NCI-H82 treated with DMSO at 0.1 percent for 48 hours (cell line): ENCODE results near the gene FGF1.

Experiments
- DNase-seq: peaks from one replicate; lab custom pipeline; 2025; ENCODE audit not compliant: unreplicated experiment; lab: John Stamatoyannopoulos, UW

Gene FGF1

DNA sequence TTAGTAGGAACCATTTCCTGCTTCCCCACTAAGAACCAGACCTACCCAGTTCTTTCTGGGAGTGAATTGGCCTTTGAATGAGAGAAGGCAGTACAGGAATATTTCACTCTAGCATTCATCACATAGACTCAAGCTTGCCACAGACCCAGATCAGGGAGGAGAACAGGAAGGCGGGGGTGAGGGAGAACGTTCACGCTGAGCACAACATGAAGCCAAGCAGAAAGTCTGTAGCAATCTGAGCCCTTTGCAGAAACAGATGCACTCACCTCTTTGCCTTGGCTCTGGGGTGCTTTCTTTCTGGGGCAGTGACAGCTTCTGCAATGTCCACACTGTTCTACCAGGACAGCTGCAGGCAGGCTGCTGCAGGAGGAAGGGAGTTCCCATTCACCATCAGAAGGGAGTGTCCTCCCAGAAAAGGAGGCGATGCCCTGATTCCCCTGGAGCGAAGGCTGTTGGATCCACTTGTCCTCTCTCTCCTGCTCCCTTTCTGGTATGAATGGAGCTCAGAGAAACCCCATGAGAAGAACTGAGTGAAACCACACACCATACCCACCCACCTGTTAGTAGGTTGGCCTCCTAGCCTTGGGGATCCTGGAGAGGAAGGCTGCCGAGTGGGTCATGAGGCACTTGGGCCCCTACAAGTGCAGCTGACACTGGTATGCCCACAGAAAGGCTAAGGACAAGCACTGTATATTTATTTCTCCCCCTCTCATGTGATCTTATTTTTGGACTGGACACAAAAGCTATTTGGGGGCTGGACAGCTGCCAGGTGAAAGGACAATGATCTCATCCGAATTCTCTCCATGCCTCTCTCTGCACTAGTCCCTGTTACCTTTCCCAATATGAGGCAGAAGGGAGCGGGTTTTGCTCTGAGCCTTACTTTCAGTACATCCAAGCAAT lies 11.7 kb upstream of the FGF1 start:
- no peak for DNase-seq

DNA sequence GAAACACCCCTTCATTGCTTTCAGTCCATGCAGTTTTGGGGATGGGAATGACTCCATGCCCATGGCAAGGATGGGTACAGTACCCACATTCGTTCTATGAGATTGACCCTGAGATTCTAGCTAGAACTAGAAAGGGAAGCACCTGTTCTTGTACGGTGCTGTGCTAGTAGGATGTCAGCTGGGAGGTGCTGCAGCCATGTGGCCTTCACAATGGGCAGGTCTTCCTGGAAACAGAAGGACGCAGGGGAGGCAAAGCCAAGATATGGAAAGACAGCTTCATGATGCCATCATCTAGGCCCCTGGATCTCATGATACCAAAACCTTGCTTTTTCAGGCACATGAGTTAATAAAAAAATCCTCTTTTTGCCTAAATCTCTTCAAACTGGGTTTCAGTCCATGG lies 10.5 kb upstream of the FGF1 start:
- DNase-seq, result no peak

- DNase-seq, result no peak
Measured at GRCh38 chr5:142694092-142694856, 8.4 kb upstream of the FGF1 start.

DNA sequence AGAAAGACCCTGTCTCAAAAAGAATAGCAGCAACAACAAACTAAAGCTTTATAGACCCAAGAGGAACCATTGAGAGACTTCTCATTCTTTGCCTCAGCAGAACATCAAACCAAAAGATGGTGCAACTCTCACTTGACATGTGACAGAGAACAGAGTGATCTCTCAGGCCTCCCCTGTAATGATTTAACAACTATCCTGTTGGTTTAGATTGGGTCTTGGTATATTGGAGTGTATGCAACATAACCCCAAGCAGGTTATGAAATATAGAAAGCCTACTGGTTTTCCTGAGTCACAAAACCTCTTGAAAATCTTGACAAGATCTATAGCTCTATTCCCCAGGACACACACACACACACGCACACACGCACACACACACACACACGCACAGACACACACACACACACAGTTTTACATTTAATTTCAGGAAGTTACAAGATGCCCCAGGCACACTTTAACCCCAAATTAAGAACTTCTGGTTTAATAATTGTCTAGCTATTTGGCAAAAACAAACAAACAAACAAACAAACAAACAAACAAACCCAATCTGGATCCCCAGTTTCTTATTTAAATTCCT lies 6.5 kb upstream of the FGF1 start:
- DNase-seq, result no peak

DNA sequence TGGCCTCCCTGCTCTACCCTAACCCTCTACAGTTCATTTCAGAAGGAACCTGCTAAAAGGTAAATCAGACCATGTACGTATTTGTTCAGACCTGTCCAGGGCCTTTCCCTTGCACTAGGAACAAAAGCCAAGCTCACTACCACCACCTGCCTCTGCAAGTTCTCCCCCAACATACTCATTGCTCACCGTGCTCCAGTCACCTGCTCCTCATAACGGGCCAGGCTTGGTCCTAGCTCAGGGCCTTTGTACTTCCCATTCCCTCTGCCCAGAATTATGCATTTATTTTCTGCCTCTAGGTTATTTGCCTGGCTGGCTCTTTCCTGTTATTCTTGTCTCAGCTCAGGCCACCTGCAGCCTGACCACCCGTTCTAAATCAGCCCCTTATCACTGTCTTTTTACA lies 4.8 kb upstream of the FGF1 start:
- no peak for DNase-seq

- DNase-seq, result no peak
Measured at GRCh38 chr5:142689081-142689480, 3.2 kb upstream of the FGF1 start.

GRCh38 chr5:142688281-142688989 lies 2.5 kb upstream of the FGF1 start:
- DNase-seq, result no peak

DNA sequence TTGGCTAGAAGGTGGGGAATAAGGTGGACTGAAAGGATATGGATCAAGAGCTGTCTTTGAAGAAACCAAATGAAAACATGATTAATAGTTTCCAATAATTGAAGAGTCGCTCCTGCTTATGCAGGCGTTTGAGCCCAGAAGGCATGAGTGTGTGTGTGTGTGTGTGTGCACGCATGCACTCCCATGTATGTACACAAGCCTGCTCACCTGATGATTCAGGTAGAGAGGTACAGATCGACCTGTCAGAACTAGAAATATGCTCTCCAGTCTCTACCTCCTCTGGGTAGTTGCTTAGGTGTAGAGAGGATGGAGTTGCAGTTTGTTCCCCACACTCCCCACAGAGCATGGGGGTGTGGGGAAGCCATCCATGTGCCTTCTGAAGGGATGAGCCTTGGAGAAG lies 1.1 kb upstream of the FGF1 start:
- no peak for DNase-seq

DNA sequence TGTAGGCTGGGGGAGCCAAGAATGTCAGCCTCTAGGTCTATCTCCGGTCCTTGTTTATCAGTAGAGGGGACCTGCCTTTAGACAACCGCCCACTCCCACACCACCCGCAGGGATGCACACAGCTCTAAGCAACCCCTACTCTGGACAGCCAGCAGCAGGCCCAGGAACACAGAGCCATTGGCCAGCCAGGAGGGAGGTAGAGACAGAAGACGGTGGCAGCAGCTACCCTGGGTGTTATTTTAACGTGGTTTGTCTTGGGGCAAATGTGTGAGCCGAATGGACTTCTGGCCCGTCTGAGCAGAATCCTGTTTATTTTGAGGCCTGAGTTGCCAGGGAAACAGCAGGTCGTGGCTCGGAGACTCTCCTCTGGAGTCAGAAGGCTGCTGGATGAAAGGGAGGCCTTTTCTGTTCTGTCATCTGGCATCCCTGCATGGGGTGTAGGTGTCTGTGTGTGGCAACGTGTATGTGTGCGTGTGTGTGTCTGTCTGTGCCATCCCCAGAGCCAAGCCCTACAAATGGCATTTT lies 382 bp upstream of the FGF1 start:
- no peak for DNase-seq

GRCh38 chr5:142684508-142685041 lies 1.3 kb downstream of the FGF1 start:
- no peak for DNase-seq

GRCh38 chr5:142683881-142684505 lies 1.9 kb downstream of the FGF1 start:
- no peak for DNase-seq

DNA sequence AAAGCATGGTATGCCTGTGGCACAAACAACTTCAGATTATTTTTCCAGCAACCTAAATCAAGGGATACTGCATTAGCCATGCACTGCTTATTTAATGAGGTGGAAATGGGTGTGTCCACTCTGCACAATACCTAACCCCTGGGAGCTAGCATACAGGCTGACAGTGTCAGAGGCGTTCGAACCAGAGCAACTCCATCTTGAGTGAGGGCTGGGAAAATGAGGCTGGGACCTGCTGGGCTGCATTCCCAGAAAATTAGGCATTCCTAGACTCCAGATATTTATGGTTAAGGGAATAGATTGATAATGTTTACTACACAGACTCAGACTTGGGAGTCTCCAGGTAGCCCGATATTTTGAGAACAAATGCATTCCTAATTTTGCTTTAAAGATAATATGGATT lies 2.8 kb downstream of the FGF1 start:
- DNase-seq, result no peak

- no peak for DNase-seq
Measured at GRCh38 chr5:142680605-142681259, 5.2 kb downstream of the FGF1 start.

GRCh38 chr5:142679744-142680143 lies 6.1 kb downstream of the FGF1 start:
- DNase-seq, result no peak

- DNase-seq, result no peak
Measured at GRCh38 chr5:142678529-142678928, 7.4 kb downstream of the FGF1 start.

DNA sequence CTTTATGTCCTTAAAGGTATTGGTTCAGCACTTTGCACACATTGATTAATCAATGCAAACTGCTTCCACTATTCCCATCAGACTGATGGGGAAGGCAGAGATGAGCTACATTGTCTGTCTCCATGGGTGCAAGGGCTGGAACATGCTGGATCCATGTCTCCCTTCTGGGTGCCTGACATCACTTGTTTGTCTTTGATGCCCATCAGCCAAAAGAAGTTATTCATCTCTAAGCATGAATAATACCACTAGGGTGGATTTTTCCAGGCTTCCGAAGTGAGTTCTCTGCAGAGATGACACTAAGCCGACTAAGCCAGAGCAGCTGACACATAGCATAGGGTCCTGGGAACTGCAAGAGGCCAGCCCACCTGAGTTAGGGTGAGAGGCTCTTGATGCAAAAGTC lies 8.7 kb downstream of the FGF1 start:
- DNase-seq, result no peak

DNA sequence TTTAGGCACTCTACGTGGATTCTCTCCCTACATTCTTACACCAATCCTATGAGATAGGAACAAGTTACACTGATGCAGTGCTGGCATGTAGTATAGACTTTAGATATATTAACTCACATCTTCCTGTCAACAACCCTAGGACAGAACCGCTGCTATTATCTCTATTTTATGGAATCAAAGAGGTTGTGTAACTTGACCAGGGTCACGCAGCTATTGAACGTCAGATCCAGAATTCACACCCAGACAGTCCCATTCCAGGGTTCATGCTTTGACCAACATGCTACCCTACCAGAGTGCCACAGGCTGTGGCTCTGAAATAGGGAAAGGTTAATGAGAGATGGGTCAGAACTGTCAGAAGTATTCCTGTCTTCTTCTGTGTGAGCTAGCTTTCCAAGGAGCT lies 9.6 kb downstream of the FGF1 start:
- no peak for DNase-seq

- no peak for DNase-seq
Measured at GRCh38 chr5:142674531-142675469, 11.1 kb downstream of the FGF1 start.

GRCh38 chr5:142671801-142672200 lies 14.1 kb downstream of the FGF1 start:
- DNase-seq, result no peak
